Measurements from ENCODE around the gene BCL7B.

DNA sequence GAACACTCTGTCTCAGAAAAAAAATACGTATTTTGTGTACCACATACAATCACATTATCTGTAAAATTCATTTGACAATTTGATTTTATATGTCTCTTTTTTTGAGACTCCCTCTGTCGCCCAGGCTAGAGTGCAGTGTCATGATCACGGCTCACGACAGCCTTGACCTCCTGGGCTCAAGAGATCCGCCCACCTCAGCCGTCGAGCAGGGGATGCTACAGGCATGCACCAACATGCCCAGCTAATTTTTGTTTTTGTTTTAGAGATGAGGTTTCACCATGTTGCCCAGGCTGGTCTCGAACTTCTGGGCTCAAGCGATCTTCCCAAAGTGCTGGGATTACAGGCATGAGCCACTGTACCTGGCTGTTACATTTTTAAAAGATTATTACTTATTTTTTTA is 23.7 kb downstream of the BCL7B start:
- TF ChIP-seq, protein P1, sequence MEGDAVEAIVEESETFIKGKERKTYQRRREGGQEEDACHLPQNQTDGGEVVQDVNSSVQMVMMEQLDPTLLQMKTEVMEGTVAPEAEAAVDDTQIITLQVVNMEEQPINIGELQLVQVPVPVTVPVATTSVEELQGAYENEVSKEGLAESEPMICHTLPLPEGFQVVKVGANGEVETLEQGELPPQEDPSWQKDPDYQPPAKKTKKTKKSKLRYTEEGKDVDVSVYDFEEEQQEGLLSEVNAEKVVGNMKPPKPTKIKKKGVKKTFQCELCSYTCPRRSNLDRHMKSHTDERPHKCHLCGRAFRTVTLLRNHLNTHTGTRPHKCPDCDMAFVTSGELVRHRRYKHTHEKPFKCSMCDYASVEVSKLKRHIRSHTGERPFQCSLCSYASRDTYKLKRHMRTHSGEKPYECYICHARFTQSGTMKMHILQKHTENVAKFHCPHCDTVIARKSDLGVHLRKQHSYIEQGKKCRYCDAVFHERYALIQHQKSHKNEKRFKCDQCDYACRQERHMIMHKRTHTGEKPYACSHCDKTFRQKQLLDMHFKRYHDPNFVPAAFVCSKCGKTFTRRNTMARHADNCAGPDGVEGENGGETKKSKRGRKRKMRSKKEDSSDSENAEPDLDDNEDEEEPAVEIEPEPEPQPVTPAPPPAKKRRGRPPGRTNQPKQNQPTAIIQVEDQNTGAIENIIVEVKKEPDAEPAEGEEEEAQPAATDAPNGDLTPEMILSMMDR (IDR thresholded peaks at IDR 0.05): no peak
- TF ChIP-seq EP300 (IDR thresholded peaks at IDR 0.05) (no peak), POLR2A (IDR thresholded peaks at IDR 0.05) (no peak)

Data from ovary (tissue), 3 donors.